GM23248 (cell line): Measurements from ENCODE around the gene SUGCT.

ENCODE experiments used
- EZH2 ChIP-seq: fragments of 200-600 bp; sonication (generic); IDR thresholded peaks from 2 replicates; pipeline ENCODE4 v1.6.1; 2018; ENCODE audit warnings: antibody characterized with exemption, mild to moderate bottlenecking; ENCODE audit not compliant: insufficient read depth, poor library complexity, severe bottlenecking
- EZH2phosphoT487 ChIP-seq: fragments of 200-600 bp; sonication (generic); IDR thresholded peaks from 2 replicates; pipeline ENCODE4 v1.6.1; 2018; ENCODE audit warnings: antibody characterized with exemption, moderate library complexity, mild to moderate bottlenecking, low read depth; ENCODE audit not compliant: insufficient read depth

DNA sequence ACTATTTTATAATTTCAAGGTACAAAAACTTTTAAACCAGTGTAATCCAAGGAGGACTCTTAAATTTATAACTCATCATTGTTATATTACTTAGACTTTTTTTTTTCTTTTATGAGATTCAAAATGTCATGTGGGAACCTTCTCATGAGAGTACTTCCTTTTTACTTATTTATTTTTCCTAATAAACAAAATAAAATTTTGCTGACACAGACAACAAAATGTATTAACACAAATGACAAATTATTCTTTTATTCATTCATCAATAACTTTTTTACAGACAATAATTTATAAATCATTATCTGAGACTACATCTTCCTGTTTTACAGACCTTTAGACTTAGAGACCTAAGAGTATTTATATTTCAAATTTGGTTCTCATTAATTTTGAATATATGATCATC lies 706.2 kb downstream of the SUGCT start:
- TF ChIP-seq EZH2 (no peak), EZH2phosphoT487 (no peak)
